Astrocyte (in vitro differentiated cells and primary cell): Measurements from ENCODE around the gene ZNF667. TPM values are rescaled to one million over a fixed set of nuclear protein-coding genes. Genes with fewer than 3 reads are reported as not detected.

ENCODE experiments used
- DNase-seq: peaks from one replicate; pipeline ENCODE4 v3.0.0-alpha.2; 2010; ENCODE audit warnings: low read depth
- FAIRE-seq: peaks from 2 replicates; lab custom pipeline; 2011; peaks lifted over from hg19 to GRCh38; lab: Jason Lieb, UNC
- H2AFZ ChIP-seq: 2 replicates; pipeline ENCODE4 v1.6.0; 2012; ENCODE audit warnings: low read depth, low read length, inconsistent platforms
- H3K27ac ChIP-seq: 2 replicates; pipeline ENCODE4 v1.5.1; 2011; ENCODE audit warnings: low read depth, low read length, inconsistent platforms
- H3K27me3 ChIP-seq: 2 replicates; pipeline ENCODE4 v1.6.0; 2011; ENCODE audit warnings: low read length, inconsistent platforms; ENCODE audit not compliant: insufficient read depth
- H3K36me3 ChIP-seq: 2 replicates; pipeline ENCODE4 v1.5.1; 2011; ENCODE audit warnings: low read length, inconsistent platforms; ENCODE audit not compliant: insufficient read depth
- H3K4me1 ChIP-seq: 2 replicates; pipeline ENCODE4 v1.5.1; 2011; ENCODE audit warnings: low read length, inconsistent platforms; ENCODE audit not compliant: insufficient read depth
- H3K4me2 ChIP-seq: 2 replicates; pipeline ENCODE4 v1.6.0; 2012; ENCODE audit warnings: low read length, inconsistent platforms
- H3K4me3 ChIP-seq: 2 replicates; pipeline ENCODE4 v1.5.1; 2011; ENCODE audit warnings: low read depth, mild to moderate bottlenecking, low read length, inconsistent platforms; ENCODE audit not compliant: insufficient read depth
- H3K79me2 ChIP-seq: 2 replicates; pipeline ENCODE4 v1.6.0; 2012; ENCODE audit warnings: mild to moderate bottlenecking, low read length, inconsistent platforms; ENCODE audit not compliant: insufficient read depth
- H3K9ac ChIP-seq: 2 replicates; pipeline ENCODE4 v1.6.0; 2012; ENCODE audit warnings: mild to moderate bottlenecking, low read length, inconsistent platforms
- H3K9me3 ChIP-seq: 2 replicates; pipeline ENCODE4 v1.5.1; 2012; ENCODE audit warnings: low read depth, mild to moderate bottlenecking, low read length, inconsistent platforms; ENCODE audit not compliant: insufficient read depth
- H4K20me1 ChIP-seq: 2 replicates; pipeline ENCODE4 v1.6.0; 2012; ENCODE audit warnings: low read length, inconsistent platforms; ENCODE audit not compliant: insufficient read depth
- H3K27ac Mint-ChIP-seq: one replicate; pipeline ENCODE4 v1.8.0; 2021; ENCODE audit warnings: mild to moderate bottlenecking, mixed read lengths; ENCODE audit not compliant: unreplicated experiment
- H3K27me3 Mint-ChIP-seq: one replicate; pipeline ENCODE4 v1.8.0; 2021; ENCODE audit warnings: low read depth, mixed read lengths; ENCODE audit not compliant: unreplicated experiment
- H3K36me3 Mint-ChIP-seq: one replicate; pipeline ENCODE4 v1.8.0; 2021; ENCODE audit warnings: low read depth, mixed read lengths; ENCODE audit not compliant: unreplicated experiment
- H3K4me1 Mint-ChIP-seq: one replicate; pipeline ENCODE4 v1.8.0; 2021; ENCODE audit warnings: low read depth, mixed read lengths; ENCODE audit not compliant: unreplicated experiment
- H3K4me3 Mint-ChIP-seq: one replicate; pipeline ENCODE4 v1.8.0; 2021; ENCODE audit warnings: mild to moderate bottlenecking, moderate library complexity, mixed read lengths; ENCODE audit not compliant: unreplicated experiment
- H3K9me3 Mint-ChIP-seq: one replicate; pipeline ENCODE4 v1.8.0; 2021; ENCODE audit warnings: mild to moderate bottlenecking, mixed read lengths; ENCODE audit not compliant: unreplicated experiment
- EZH2 ChIP-seq: IDR thresholded peaks from 2 replicates; pipeline ENCODE4 v1.6.1; 2012; ENCODE audit warnings: mild to moderate bottlenecking, low read length, inconsistent platforms; ENCODE audit not compliant: insufficient read depth
- total RNA-seq: library from RNA; stranded (reverse); gene quantifications from 2 replicates; pipeline ENCODE4 v1.2.1, GENCODE V29; 2021
- TF ChIP-seq, protein P1 (sequence below): IDR thresholded peaks from 2 replicates; pipeline ENCODE4 v1.5.1; 2011; ENCODE audit warnings: low read depth, mild to moderate bottlenecking, inconsistent platforms, low read length, moderate library complexity; ENCODE audit not compliant: insufficient read depth

The ZNF667 gene
- total RNA-seq, 1 donor from 2014 or later = 0.64 TPM

DNA sequence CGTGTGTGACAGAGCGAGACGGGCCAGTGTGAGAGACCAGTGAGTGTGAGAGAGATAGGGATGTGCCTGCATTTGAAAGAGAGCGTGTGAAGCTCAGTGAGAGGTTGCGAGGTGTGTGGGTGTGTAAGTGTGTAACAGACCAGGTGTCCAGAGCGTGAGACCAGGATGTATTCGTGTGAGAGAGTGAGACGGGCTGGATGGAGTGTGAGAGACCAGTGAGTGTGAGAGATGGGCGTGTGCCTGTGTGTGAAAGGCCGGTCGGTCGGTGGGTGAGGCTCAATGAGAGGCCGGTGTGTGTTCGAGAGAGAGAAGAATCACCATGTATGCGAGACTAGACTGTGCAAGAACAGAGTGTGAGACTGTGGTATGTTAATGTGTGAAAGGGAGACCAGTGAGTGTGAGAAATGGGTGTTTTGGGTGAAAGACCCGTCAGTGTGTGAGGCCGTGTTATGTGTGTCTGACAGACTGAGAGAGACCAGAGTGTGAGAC, 31.2 kb upstream of the ZNF667 start:
- Mint-ChIP-seq H3K4me3 (no peak overlapping the region), H3K9me3 (peaks cover 13% of the 10 kb centered on the region), H3K27ac (no peak overlapping the region), H3K4me1 (no peaks in the 10 kb centered on the region), H3K36me3 (no peaks in the 10 kb centered on the region), H3K27me3 (no peaks in the 10 kb centered on the region)
- FAIRE-seq (no peak), DNase-seq (no peak)
- Histone ChIP-seq H3K9me3 (no peaks in the 10 kb centered on the region), H3K4me2 (peak overlapping the region; percentile 100), H2AFZ (peak overlapping the region; percentile 100), H4K20me1 (no peaks in the 10 kb centered on the region), H3K9ac (peak overlapping the region; percentile 89), H3K79me2 (no peaks in the 10 kb centered on the region), H3K4me3 (peak overlapping the region; percentile 95), H3K27me3 (no peaks in the 10 kb centered on the region), H3K4me1 (peaks cover 6% of the 10 kb centered on the region), H3K36me3 (no peaks in the 10 kb centered on the region), H3K27ac (peak overlapping the region; percentile 89)
- TF ChIP-seq, protein P1, sequence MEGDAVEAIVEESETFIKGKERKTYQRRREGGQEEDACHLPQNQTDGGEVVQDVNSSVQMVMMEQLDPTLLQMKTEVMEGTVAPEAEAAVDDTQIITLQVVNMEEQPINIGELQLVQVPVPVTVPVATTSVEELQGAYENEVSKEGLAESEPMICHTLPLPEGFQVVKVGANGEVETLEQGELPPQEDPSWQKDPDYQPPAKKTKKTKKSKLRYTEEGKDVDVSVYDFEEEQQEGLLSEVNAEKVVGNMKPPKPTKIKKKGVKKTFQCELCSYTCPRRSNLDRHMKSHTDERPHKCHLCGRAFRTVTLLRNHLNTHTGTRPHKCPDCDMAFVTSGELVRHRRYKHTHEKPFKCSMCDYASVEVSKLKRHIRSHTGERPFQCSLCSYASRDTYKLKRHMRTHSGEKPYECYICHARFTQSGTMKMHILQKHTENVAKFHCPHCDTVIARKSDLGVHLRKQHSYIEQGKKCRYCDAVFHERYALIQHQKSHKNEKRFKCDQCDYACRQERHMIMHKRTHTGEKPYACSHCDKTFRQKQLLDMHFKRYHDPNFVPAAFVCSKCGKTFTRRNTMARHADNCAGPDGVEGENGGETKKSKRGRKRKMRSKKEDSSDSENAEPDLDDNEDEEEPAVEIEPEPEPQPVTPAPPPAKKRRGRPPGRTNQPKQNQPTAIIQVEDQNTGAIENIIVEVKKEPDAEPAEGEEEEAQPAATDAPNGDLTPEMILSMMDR = no peak
- no peak for TF ChIP-seq EZH2

DNA sequence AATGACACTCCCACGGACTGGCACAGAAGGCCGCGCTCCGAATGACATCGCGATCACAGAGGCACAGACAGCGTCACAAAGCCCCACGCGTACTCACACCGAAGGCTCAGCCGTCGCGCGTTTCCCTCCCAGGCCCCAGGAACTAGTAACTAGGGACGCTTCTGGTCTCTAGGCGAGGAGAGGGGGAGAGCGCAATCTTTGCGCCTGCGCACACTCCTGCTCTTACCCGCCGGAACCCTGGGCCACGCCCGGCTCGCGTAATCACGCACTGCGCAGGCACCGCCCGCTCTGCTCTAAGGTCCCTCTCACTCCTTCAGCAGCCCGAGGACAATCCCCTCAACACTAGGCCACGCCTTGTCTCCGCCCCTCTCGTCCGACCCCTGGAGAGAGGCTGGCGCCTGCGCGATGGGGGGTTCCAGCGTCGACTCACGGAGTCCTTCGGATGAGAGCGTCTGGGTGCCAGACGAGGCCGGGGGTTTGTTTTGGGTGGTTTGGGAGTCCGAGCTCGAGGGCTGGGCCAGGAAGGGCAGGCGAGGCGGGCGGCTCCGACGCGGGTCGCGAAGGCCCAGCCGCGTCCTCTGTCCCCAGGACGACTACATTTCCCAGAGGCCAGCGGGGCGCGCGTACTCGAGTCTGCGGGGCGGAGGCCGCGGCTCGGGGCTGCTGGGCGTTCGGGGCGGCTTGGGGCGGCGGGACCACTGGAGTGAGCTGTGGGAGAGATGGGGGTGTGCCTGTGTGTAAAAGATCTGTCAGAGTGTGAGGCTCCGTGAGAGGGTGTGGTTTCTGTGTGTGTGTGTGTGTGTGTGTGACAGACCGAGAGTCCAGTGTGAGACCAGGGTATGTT, 30.5 kb upstream of the ZNF667 start, which contains the start of gene ZNF471:
TSS of gene ZNF471 (plus strand) at position 410 of the 844 bp plus-strand sequence. CDS start 3,717 bp downstream, outside the sequence.
- no peaks in the 10 kb centered on the region for H3K27me3 Mint-ChIP-seq
- Histone ChIP-seq H2AFZ (peak within 1 kb of the TSS; percentile 100), H3K4me1 (peaks cover 6% of the 10 kb centered on the region), H3K36me3 (no peaks in the 10 kb centered on the region), H3K27me3 (no peaks in the 10 kb centered on the region), H3K4me3 (peak within 1 kb of the TSS; percentile 95), H3K4me2 (peak within 1 kb of the TSS; percentile 100), H3K79me2 (no peaks in the 10 kb centered on the region), H3K9ac (peak within 1 kb of the TSS; percentile 89), H4K20me1 (no peaks in the 10 kb centered on the region), H3K27ac (peak within 1 kb of the TSS; percentile 89), H3K9me3 (peaks cover 3% of the 10 kb centered on the region)
- H3K4me1 Mint-ChIP-seq = no peaks in the 10 kb centered on the region
- H3K9me3 Mint-ChIP-seq = peaks cover 13% of the 10 kb centered on the region
- peak; percentile 93 for FAIRE-seq
- H3K36me3 Mint-ChIP-seq = no peaks in the 10 kb centered on the region
- TF ChIP-seq EZH2 = no peak
- TF ChIP-seq, protein P1 = no peak
- H3K4me3 Mint-ChIP-seq = peak within 1 kb of the TSS; percentile 76
- DNase-seq = peak; percentile 96
- H3K27ac Mint-ChIP-seq = no peak within 1 kb of the TSS

DNA sequence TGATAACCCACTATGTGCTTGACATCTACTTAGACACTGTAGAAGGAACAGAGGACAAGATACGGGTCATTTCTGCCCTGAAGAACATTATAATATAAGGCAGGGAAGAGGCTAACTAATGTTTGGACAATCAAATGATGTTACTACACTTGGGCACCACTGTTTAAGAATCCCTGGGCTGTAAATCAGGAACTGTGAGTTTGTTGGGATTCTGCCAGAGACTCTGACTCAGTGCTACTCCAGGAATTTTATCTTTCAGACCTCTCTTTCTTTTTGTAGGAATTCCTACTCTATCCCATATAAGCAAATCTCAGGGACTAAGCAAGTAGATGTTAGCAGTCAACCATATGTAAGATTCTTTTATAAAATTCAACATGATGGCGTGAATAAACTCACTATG, 27.4 kb upstream of the ZNF667 start:
- Histone ChIP-seq H2AFZ (no peak overlapping the region), H3K9me3 (peaks cover 5% of the 10 kb centered on the region), H3K79me2 (no peaks in the 10 kb centered on the region), H3K4me3 (no peak overlapping the region), H3K9ac (no peak overlapping the region), H3K4me2 (no peak overlapping the region), H3K36me3 (no peaks in the 10 kb centered on the region), H3K27me3 (no peaks in the 10 kb centered on the region), H4K20me1 (no peaks in the 10 kb centered on the region), H3K27ac (no peak overlapping the region), H3K4me1 (peaks cover 6% of the 10 kb centered on the region)
- Mint-ChIP-seq H3K36me3 (no peaks in the 10 kb centered on the region), H3K27me3 (no peaks in the 10 kb centered on the region), H3K4me1 (no peaks in the 10 kb centered on the region), H3K9me3 (peaks cover 24% of the 10 kb centered on the region), H3K4me3 (no peak overlapping the region), H3K27ac (no peak overlapping the region)
- DNase-seq (peak; percentile 58), FAIRE-seq (no peak)
- TF ChIP-seq EZH2 = no peak
- TF ChIP-seq, protein P1 = no peak
